GM19438 (cell line): ENCODE data around the gene GRK1.
"Not testable (repeated sequence)": the region's sequence is repeated elsewhere in the genome, so short reads cannot be mapped to it uniquely, and the experiment has no call there.

Experiments used
- ATAC-seq: cut with Tn5 transposase; IDR thresholded peaks from one replicate; pipeline ENCODE4 v1.9.1; 2021; ENCODE audit warnings: low read depth; ENCODE audit not compliant: unreplicated experiment

The GRK1 gene

DNA sequence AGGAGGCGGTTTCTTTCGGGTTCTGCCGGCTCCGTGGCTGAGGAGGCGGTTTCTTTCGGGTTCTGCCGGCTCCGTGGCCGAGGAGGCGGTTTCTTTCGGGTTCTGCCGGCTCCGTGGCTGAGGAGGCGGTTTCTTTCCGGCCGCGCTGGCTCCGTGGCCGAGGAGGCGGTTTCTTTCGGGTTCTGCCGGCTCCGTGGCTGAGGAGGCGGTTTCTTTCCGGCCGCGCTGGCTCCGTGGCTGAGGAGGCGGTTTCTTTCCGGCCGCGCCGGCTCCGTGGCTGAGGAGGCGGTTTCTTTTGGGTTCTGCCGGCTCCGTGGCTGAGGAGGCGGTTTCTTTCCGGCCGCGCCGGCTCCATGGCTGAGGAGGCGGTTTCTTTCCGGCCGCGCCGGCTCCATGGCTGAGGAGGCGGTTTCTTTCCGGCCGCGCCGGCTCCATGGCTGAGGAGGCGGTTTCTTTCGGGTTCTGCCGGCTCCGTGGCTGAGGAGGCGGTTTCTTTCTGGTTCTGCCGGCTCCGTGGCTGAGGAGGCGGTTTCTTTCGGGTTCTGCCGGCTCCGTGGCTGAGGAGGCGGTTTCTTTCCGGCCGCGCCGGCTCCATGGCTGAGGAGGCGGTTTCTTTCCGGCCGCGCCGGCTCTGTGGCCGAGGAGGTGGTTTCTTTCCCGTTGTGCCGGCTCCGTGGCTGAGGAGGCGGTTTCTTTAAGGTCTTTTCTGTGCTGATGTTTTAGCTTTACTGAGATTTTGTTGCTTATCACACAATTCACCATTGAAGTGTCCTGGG lies 85.4 kb downstream of the GRK1 start:
- ATAC-seq = not testable (repeated sequence)

DNA sequence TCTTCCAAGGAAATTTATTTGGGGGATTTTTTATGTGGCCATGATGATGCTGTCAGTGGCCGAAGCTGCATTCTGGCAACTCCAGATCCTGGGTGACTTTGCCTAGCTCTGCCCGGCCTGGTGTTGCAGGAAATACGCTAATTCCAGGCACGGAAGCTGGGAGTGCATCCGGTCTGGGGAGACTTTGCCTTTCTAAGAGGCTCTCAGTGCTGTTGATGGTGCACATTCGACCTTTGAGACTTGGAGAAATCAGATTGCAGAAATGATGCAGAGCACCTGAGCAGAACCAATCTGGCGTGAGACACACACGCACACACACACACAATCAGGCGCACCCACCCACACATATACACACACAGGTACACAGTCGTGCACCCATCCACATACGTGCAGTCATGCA lies 86.2 kb downstream of the GRK1 start:
- no peak for ATAC-seq

DNA sequence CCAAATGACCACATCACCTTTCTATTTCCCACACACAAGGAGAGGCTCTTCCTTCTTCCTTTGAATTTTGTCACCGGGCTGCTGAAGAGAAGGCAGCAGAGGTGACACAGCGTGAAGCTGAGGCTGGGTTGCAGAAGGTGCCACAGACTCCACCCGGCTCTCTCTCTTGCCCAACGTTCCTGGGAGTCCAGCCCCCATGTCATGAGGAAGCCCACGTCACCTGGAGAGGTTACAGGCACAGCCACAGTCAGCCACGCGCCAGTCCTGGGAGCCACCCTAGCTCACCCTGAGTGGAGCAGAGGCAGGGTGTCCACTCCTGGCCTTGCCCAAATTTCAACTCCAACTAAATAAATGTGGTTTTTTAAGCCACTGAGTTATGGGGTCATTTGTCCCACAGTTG lies 87.2 kb downstream of the GRK1 start:
- ATAC-seq = no peak

DNA sequence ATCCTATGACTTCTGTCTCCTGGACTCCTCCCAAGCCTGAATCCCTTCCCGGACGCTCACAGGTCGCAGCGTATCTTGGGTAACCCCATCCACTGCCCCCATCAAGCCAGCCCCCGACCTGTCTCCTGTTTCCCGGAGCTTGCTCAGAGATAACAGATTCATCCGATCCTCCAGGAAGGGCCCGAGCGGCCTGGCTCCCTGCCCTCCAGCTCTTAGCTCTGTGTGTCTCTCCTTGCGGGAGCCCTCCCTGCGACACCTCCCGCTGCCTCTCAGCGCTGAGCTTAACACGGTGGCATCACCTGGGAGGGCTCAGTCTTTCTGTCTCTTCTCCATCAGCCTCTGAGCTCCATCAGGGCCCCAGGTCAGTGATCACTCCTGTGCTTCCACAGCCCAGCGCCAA lies 87.7 kb downstream of the GRK1 start:
- ATAC-seq = no peak

DNA sequence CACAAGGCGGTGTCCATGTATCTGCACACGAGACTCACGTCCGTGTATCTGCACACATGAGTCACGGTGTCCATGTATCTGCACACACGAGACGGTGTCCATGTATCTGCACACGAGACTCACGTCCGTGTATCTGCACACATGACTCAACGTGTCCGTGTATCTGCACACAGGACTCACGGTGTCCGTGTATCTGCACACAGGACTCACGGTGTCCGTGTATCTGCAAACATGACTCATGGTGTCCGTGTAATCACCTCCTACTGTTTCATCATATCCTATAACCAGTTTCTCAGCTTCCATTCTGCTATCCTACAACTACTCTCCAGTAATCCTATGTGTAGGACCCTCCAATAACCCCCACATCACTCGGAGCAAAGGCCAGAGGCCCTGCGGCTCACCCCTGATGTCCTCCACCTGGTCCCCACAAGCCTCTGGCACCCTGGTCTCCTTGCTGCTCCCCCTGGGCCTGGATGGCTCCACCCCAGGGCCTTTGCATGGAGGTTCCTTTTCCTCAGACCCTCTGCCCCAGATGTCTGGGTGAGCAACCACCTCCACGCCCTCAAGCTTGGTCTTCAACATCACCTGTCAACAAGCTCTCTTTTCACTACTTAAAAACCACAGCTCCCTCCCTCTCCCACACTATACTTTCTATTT lies 89.5 kb downstream of the GRK1 start:
- ATAC-seq = no peak

DNA sequence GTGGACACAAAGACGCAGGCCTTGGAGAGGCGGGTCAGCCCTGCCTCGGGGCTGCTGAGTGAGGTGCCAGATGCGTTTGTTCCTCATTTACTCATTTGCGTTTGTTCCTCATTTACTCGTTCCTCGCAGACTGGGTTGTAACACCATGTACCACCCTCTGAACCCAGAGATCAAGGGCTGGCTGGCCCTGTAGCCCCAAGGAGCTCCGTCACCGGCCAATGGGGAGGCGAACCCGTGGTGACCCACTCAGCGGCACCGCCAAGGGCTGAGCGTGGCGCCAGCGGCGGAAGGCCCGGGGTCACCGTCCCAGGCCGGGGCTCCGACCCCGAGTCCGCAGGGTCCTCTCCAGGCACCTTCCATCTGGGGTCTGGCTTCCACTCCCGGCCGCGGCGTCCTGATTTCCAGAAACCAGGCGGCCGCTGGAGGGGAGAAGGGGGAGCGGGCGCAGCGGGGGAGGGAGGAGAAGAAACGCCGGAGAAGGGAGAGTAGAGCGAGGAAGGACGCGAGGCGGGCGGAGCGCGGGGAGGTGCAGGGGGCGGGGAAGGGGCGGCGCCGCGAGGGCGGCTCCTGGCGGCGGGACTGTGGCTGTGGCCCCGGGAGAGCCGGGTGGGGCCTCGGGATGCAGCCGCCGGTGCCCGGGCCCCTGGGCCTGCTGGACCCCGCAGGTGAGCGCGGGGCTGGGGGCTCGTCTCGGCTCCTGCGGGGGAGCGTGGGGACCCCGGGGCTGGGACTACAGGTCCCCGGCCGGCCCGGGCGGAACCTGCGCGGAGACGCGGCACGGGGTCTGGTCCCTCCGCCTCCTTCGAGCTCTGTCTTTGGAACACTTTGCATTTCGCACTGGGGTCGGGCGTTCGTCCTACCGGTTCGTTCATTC lies 91.9 kb downstream of the GRK1 start, which contains the start of gene TMEM255B:
Gene TMEM255B (plus strand): TSS at position 576 of the 874 bp plus-strand sequence. CDS start 44 bp downstream, at position 620.
- peak; percentile 89 for ATAC-seq

DNA sequence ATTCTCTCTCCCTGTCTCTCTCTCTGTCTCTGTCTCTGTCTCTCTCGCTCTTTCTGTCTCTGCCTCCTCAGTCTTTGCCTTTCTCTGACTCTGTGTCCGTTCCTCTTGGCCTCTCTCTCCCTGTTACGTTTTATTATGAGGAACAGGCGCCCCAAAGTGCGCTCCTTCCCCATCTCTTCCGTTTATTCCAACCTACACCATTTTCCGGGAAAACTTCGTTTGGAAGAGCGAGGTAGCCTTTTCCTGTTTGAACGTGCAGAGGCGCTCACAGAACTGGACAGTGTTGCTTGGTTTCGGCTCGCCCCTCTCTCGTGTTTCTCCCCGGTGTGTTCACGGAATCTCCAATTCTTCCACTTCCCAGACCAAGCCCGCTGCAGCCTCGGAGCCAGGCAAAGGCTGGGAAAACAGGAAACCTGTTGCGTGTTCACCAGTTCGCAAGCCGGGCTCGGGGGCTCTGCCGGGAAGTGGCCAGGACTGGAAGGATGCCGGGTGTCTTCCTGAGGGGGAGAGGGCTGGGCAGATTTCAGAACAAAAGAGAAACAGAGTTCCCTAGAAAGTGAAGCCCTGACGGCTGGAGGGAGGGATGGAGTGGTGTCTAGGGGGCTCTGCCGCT lies 92.6 kb downstream of the GRK1 start:
- no peak for ATAC-seq

DNA sequence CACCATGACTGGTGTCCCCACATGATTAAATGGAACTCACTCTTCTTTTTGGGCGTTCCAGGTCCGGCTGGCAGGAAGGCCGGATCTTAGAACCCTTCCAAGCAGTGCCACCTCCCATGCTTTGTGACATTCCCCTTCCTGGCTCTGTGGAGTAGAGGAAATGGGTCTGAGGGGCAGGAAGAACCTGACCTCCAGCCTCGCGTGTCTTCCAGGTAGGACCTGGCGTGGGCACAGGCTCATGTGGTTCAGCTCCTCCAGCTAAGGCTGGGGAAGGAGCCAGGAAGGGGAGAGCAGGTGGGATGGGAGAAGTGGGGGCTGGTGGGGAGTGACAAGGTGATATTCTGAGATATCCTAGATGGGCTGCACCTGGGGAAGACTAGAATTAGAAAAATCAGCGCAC lies 94.1 kb downstream of the GRK1 start:
- no peak for ATAC-seq

DNA sequence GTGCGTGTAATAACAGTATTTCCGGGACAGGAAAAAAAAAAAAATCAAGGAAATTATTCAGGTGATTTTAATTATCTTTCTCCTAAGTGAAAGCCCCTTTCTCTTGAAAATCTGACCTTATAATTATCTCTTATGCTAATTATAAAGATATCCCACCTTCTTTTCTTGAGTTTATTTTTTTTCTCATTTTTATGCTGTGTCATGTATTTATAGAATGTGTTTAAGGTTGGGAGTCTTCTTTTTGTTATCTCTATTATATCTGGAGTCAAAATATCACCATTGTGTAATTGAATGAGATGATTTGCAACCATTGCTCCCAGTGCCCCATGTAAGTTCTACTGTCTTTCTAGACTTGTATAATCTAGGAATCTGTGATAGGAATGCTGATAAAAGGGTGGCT lies 95.1 kb downstream of the GRK1 start:
- no peak for ATAC-seq

DNA sequence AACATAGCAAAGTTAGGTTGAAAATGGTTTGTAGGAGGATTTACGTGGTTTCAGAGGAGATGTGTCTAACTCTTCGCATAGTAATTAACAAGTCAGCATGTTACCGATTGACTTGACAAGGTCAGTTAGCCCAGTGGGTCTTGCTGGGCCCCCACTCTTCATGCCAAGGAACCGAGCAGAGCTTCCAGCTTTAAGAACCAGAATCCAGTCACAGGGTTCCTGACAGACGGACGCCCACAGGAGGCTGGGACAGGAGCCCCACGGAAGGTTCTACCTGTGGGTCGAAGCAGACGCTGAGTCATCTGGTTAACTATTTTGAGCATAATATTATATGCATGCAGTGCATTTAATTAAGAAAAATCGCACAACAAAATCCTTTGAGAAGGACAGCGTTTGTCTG lies 95.5 kb downstream of the GRK1 start:
- no peak for ATAC-seq

DNA sequence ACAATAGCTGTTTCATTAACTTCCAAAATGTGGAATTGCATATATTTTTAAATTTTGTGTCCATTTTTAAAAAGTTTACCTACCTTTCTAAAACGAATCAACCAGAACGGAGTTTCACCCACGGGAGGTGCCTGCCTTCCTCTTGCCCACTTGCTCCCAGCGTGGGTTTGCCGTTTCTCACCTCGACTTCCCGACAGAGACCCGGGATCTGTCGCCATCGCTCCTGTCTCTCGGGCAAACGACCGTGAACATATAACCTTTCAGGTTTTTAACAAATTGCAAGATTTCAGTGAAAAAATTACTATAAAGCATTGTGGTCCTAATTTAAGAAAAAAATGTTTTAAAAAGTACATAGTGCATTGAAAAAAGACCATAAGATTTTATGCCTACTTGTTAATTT lies 96.2 kb downstream of the GRK1 start:
- no peak for ATAC-seq

DNA sequence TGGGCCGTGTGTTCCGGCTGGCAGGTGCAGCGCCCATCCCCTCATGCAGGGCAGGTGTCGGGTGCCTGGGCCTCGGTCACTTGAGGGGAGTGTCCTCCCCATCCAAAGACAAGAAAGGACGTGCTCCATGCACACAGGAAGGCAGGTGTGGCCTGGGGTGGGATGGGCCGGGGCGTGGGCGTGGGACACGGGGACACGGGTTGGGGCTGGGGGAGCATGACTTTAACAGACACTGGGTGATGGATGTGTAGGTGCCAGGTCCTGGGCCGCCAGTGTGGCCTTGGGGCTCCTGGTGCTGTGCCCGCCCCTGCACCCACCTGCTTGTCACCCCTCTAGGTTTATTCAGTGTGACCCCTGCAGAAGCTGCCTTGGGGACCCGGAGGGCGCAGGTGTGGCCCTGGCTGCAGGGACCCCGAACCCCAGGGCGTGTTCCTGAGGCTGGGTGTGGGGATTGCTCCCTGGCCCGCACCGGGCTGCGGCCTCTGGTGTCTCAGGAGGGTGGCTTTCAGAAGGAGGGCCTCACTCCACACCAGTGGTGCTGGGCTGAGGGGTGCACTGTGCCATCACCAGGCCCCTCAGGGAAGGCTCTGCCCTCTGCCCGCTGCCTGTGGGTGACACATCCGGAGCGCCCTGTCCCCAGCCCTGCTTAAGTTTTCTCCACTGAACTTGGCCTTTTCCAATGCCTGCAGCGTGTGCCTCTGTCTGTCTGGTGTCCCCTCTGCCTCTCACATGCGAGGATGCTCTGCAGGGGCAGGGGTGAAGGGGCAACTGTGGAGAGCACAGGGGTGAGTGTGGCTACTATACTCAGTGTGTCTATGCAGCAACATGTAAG lies 97.2 kb downstream of the GRK1 start:
- no peak for ATAC-seq

DNA sequence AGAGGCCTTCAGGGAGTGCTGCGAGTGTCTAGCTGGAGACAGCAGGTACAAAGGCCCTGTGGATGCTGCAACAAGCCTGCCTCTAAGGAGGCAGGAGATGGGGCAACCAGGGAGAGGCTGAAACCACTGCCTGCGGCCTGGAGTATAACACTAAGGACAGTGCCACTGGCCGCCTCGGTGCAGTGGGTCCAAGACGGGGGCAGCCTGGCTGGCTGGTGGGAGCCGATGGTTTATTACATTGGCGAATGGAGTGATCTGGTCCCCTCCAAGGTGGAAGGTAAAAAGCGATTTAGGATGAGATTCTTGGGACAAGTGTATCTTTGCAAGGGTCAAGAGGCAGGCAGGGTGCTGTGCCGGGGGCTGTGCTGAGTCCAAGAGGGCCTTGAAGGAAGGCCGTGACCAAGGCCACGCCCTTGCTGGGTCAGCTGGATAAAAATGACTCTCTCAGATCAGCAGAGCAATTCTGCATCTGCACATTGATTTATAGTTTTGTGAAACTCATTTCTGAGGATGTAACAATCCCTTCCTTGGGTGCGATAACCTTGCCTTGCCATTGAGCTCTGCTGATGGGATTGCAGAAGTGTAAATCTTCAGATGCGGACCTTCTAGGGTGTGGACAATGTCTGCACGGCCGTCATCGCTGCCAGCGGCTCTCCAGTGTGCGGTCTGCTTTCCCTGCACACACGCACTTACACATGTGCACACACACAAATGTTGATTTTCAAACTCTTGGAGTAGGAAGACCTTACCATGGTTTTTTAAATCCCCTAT lies 98.0 kb downstream of the GRK1 start:
- ATAC-seq = no peak

DNA sequence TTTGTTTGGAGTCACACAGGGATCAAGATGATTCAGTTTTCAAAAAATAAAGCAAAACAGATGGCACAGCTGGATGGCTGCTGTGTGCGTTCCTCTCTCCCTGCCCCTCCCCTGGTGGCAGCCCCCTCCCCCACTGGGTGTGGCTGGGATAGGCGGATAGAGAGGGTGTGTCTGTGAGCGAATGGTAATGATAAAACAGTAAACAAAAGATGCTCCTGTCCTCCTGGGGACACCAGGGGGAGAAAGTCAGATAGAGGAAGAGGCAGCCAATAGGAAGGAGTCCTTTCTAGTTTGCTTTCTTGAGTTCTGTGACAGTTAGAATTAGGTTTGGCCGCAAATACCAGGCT lies 98.5 kb downstream of the GRK1 start:
- no peak for ATAC-seq

DNA sequence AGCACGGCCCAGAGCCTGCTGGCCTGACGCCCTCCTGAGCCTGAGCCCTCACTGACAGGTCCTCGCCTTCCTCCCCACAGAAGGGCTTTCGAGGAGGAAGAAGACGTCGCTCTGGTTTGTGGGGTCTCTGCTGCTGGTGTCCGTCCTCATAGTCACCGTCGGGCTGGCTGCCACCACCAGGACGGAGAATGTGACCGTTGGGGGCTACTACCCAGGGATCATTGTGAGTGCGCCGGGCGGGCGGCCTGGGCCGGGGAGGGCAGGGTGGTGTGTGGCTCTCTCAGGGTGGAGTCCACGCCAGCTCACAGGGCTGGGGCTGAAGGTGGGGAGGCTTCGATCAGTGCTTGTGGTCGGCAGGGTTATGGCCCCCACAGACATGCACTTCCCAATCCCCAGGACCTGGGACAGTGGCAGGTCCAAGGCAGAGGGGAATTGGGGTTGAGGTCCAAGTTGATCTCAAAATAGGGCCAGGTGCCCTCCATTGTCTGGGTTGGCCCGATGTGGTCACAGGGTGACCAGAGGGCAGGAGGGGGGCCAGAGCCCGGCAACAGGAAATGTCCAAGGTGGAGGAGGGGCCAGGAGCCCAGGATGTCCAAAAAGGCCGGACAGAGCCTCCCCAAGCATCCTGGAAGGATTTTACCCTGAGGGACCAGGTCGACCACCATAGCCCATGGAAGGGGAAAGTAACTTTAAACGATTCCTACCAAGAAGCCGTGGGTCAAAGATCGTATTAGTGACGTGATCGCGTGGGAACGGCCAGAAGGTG lies 99.2 kb downstream of the GRK1 start:
- ATAC-seq = no peak

DNA sequence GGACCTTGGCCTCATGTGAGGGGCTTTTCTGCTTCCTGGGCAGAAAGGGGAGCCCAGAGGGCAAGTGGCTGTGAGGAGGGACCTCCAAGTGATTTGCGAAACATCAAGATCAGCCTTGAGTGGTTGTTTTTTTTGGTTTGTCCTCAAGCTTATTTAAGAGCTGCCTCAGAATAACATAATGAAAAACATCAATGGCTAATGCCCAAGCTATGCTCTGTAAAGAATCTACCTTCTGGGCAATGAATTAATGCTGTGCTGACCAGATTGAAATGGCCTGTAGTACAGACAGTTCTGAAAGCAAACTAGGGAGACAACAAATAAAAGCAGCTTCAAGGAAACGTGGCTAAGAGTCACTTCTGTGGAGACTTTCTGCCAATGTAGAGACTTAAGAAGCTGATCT lies 100.3 kb downstream of the GRK1 start:
- no peak for ATAC-seq

DNA sequence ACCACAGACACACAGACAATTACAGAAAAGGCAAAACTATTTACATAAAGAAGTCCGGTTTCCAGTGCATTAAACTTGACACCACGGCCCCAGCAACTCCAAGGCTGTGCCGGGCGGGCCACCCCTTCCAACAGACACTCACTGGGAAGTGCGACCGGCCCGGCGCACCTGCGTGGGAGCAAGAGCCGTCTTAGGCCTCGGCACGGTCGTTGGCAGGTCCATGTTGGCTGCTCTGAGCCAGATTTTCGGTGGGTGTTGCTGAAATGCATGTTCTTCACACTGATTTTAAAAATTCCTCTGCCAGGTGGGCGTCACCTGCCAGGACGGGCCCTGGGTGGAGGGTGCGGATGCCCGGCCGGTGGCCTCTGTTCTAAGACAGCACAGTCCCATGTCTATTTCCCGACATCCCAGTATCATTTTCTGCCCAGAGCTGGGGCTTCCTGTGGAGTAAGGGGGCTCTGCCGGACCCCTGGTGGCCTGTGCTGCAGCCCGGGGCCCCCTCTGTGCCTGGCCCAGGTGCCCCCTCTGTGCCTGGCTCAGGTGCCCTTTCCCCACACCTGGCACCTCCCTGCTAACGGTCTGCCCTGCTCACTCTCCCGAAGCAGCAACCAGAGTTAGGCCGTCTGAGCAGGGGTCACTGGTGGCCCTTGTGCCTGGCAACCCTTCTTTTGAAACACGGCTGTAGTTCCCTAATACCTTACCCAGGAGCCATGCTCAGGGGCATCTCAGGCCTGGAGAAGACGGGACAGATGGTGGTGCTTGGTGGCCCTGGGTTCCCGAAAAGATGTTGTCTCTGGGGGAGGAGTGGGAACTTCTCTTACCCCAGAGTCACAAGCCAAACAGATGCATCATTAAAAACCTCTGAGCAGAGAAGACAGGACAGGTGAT lies 101.2 kb downstream of the GRK1 start:
- no peak for ATAC-seq

DNA sequence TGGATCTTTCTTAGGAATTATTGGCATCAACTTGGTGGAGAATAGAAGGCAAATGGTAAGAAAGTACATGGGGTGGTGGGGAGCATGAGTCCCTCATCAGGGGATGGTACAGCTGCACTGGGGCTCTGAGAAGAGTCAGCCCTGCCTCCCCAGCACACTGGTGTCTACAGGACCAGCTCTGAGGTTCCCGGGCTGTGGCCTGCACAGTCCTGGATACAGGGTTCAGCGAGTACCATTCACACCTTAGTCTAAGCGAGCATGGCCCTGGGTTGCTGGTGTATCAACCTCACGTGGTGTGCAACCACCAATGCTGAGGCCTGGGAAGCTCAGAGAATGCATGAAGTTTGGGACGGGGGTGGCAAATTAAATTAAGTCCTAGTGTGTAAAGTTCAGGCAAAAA lies 102.1 kb downstream of the GRK1 start:
- no peak for ATAC-seq
